GM23248 (cell line): Measurements from ENCODE around the gene RARB.

Experiments used
- EZH2 ChIP-seq: fragments of 200-600 bp; sonication (generic); IDR thresholded peaks from 2 replicates; pipeline ENCODE4 v1.6.1; 2018; ENCODE audit warnings: antibody characterized with exemption, mild to moderate bottlenecking; ENCODE audit not compliant: insufficient read depth, poor library complexity, severe bottlenecking
- EZH2phosphoT487 ChIP-seq: fragments of 200-600 bp; sonication (generic); IDR thresholded peaks from 2 replicates; pipeline ENCODE4 v1.6.1; 2018; ENCODE audit warnings: antibody characterized with exemption, moderate library complexity, mild to moderate bottlenecking, low read depth; ENCODE audit not compliant: insufficient read depth

DNA sequence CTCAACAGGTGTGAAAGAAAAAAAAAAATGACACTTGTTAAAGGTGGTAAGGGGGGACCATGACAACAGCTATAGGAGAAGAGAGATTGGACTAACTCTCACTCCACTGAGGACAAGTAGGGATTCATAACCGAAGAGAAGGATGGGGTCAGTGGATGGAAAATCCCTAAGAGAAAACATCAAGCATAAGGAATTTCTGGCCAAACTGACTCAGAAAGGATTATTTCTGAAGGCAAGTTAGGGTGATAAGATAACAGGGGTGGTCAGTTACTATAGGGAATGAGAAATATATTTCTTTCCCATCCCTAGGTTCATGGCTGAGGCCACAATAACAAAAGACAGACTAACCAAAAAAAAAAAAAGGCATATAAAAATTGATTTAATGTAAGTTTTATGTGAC is 9.5 kb upstream of the RARB start:
- no peak for TF ChIP-seq EZH2
- TF ChIP-seq EZH2phosphoT487, result no peak
